Measurements from ENCODE around the gene LIPG.

The LIPG gene

GRCh38 chr18:49515516-49515915, 46.3 kb upstream of the LIPG start:
- Histone ChIP-seq H3F3A (ENCODE audit: low read depth) (no peaks in the 10 kb centered on the region), H3K9ac (ENCODE audit: low read depth, low read length, poor library complexity, severe bottlenecking) (no peak overlapping the region), H4K20me1 (ENCODE audit: insufficient read depth, low read length, poor library complexity, severe bottlenecking) (no peaks in the 10 kb centered on the region), H3K9me2 (replicated peaks; ENCODE audit: low read depth, low read length) (no peaks in the 10 kb centered on the region), H3K9me3 (ENCODE audit: insufficient read depth, low read depth, low read length) (no peaks in the 10 kb centered on the region), H3K36me3 (ENCODE audit: insufficient read depth, low read length) (no peaks in the 10 kb centered on the region), H2AFZ (ENCODE audit: low read length) (no peak overlapping the region), H3K4me1 (ENCODE audit: insufficient read depth, low read length, poor library complexity, severe bottlenecking) (no peaks in the 10 kb centered on the region), H3K4me3 (ENCODE audit: low read length, poor library complexity, severe bottlenecking) (no peak overlapping the region), H3K27me3 (ENCODE audit: insufficient read depth, low read length, poor library complexity, severe bottlenecking) (no peaks in the 10 kb centered on the region), H3K79me2 (ENCODE audit: insufficient read depth, low read length) (no peaks in the 10 kb centered on the region), H3K4me2 (ENCODE audit: low read depth, low read length, poor library complexity, severe bottlenecking) (no peak overlapping the region)
- TF ChIP-seq CTCF (conservative IDR thresholded peaks at IDR 0.05; ENCODE audit: low read length) = no peak
- TF ChIP-seq EZH2phosphoT487 (IDR thresholded peaks at IDR 0.05; ENCODE audit: borderline replicate concordance) = no peak

- no peak overlapping the region for H3K9ac ChIP-seq (ENCODE audit: low read depth, low read length, poor library complexity, severe bottlenecking)
- H3K4me2 ChIP-seq (ENCODE audit: low read depth, low read length, poor library complexity, severe bottlenecking) = no peak overlapping the region
- no peak overlapping the region for H3K4me3 ChIP-seq (ENCODE audit: low read length, poor library complexity, severe bottlenecking)
- TF ChIP-seq EZH2phosphoT487 (IDR thresholded peaks at IDR 0.05; ENCODE audit: borderline replicate concordance) = no peak
- H3F3A ChIP-seq (ENCODE audit: low read depth) = no peaks in the 10 kb centered on the region
- no peaks in the 10 kb centered on the region for H3K9me2 ChIP-seq (replicated peaks; ENCODE audit: low read depth, low read length)
- H3K9me3 ChIP-seq (ENCODE audit: insufficient read depth, low read depth, low read length) = no peaks in the 10 kb centered on the region
- H3K4me1 ChIP-seq (ENCODE audit: insufficient read depth, low read length, poor library complexity, severe bottlenecking) = no peaks in the 10 kb centered on the region
- no peaks in the 10 kb centered on the region for H3K79me2 ChIP-seq (ENCODE audit: insufficient read depth, low read length)
- no peaks in the 10 kb centered on the region for H4K20me1 ChIP-seq (ENCODE audit: insufficient read depth, low read length, poor library complexity, severe bottlenecking)
- H3K27me3 ChIP-seq (ENCODE audit: insufficient read depth, low read length, poor library complexity, severe bottlenecking) = no peaks in the 10 kb centered on the region
- no peak overlapping the region for H2AFZ ChIP-seq (ENCODE audit: low read length)
- H3K36me3 ChIP-seq (ENCODE audit: insufficient read depth, low read length) = no peaks in the 10 kb centered on the region
These were observed 44.4 kb upstream of the LIPG start for GRCh38 chr18:49517483-49517882.

GRCh38 chr18:49519101-49519971, 42.5 kb upstream of the LIPG start:
- no peak for TF ChIP-seq CTCF (conservative IDR thresholded peaks at IDR 0.05; ENCODE audit: low read length)
- TF ChIP-seq EZH2phosphoT487 (IDR thresholded peaks at IDR 0.05; ENCODE audit: borderline replicate concordance) = no peak
- no peaks in the 10 kb centered on the region for H4K20me1 ChIP-seq (ENCODE audit: insufficient read depth, low read length, poor library complexity, severe bottlenecking)
- no peaks in the 10 kb centered on the region for H3K9me2 ChIP-seq (replicated peaks; ENCODE audit: low read depth, low read length)
- no peaks in the 10 kb centered on the region for H3K36me3 ChIP-seq (ENCODE audit: insufficient read depth, low read length)
- no peak overlapping the region for H2AFZ ChIP-seq (ENCODE audit: low read length)
- no peak overlapping the region for H3K4me3 ChIP-seq (ENCODE audit: low read length, poor library complexity, severe bottlenecking)
- no peaks in the 10 kb centered on the region for H3F3A ChIP-seq (ENCODE audit: low read depth)
- no peaks in the 10 kb centered on the region for H3K9me3 ChIP-seq (ENCODE audit: insufficient read depth, low read depth, low read length)
- no peak overlapping the region for H3K9ac ChIP-seq (ENCODE audit: low read depth, low read length, poor library complexity, severe bottlenecking)
- no peak overlapping the region for H3K4me2 ChIP-seq (ENCODE audit: low read depth, low read length, poor library complexity, severe bottlenecking)
- H3K27me3 ChIP-seq (ENCODE audit: insufficient read depth, low read length, poor library complexity, severe bottlenecking) = no peaks in the 10 kb centered on the region
- H3K79me2 ChIP-seq (ENCODE audit: insufficient read depth, low read length) = no peaks in the 10 kb centered on the region
- no peaks in the 10 kb centered on the region for H3K4me1 ChIP-seq (ENCODE audit: insufficient read depth, low read length, poor library complexity, severe bottlenecking)
